HepG2 (cell line): ENCODE measurements around the gene OBSL1. TPM values are rescaled to one million over a fixed set of nuclear protein-coding genes. Genes with fewer than 3 reads are reported as not detected.

ENCODE experiments used
- AGO2 ChIP-seq: fragments of 200-400 bp; formaldehyde crosslinking; optimal IDR thresholded peaks from 2 replicates; pipeline ENCODE3; 2017; ENCODE audit warnings: mild to moderate bottlenecking, low read depth, low read length, moderate library complexity
- DPF2 ChIP-seq: sonication (generic); formaldehyde crosslinking; IDR thresholded peaks from 2 replicates; pipeline ENCODE4 v1.4.0; 2020; ENCODE audit warnings: mild to moderate bottlenecking, low read depth, missing genetic modification reagents, borderline replicate concordance
- EEA1 ChIP-seq: sonication (generic); formaldehyde crosslinking; IDR thresholded peaks from 2 replicates; pipeline ENCODE4 v1.5.1; 2020; ENCODE audit warnings: mild to moderate bottlenecking, missing genetic modification reagents, borderline replicate concordance
- ELF4 ChIP-seq: sonication (generic); formaldehyde crosslinking; IDR thresholded peaks from 2 replicates; pipeline ENCODE4 v1.5.0; 2020; ENCODE audit warnings: missing genetic modification reagents, mild to moderate bottlenecking, moderate library complexity, borderline replicate concordance
- FOXP1 ChIP-seq, 2 experiments: fragments of 450-650 bp in 1 of 2; IDR thresholded peaks; 2 replicates each; pipeline ENCODE4 v1.6.1; 2017 to 2018; ENCODE audit warnings: antibody characterized with exemption in 1 of 2
- MAFF ChIP-seq: IDR thresholded peaks from 2 replicates; pipeline ENCODE4 v1.6.1; 2011; ENCODE audit warnings: low read depth, low read length, improper control_type of control experiment
- NR2F2 ChIP-seq: IDR thresholded peaks from 2 replicates; pipeline ENCODE4 v1.6.1; 2012; ENCODE audit warnings: low read depth, inconsistent platforms, borderline replicate concordance
- PCBP2 ChIP-seq: fragments of 200-400 bp; formaldehyde crosslinking; optimal IDR thresholded peaks from 2 replicates; pipeline ENCODE3; 2018; ENCODE audit warnings: low read length, low read depth; ENCODE audit not compliant: poor library complexity, severe bottlenecking
- PRPF4 ChIP-seq: fragments of 200-400 bp; formaldehyde crosslinking; IDR thresholded peaks from 2 replicates; pipeline ENCODE4 v1.6.1; 2016; ENCODE audit warnings: low read length, low read depth; ENCODE audit not compliant: poor library complexity, severe bottlenecking
- SMC3 ChIP-seq: IDR thresholded peaks from 2 replicates; pipeline ENCODE4 v1.6.1; 2011; ENCODE audit warnings: low read length, improper control_type of control experiment
- SYNCRIP ChIP-seq: fragments of 200-400 bp; formaldehyde crosslinking; IDR thresholded peaks from 2 replicates; pipeline ENCODE4 v1.6.1; 2018; ENCODE audit warnings: mild to moderate bottlenecking, low read depth, low read length; ENCODE audit not compliant: insufficient read depth
- TGIF2 ChIP-seq: IDR thresholded peaks from 2 replicates; pipeline ENCODE4 v1.6.1; 2016; ENCODE audit warnings: control low read depth, missing compliant biosample characterization
- ZBTB46 ChIP-seq: sonication (generic); formaldehyde crosslinking; IDR thresholded peaks from 2 replicates; pipeline ENCODE4 v1.4.0; 2020; ENCODE audit warnings: mild to moderate bottlenecking, missing genetic modification reagents, borderline replicate concordance
- ZFYVE20 ChIP-seq: sonication (generic); formaldehyde crosslinking; IDR thresholded peaks from 2 replicates; pipeline ENCODE4 v1.8.0; 2023; ENCODE audit warnings: low read depth, mild to moderate bottlenecking, moderate library complexity, missing genetic modification reagents, borderline replicate concordance
- ZMAT3 ChIP-seq: sonication (generic); formaldehyde crosslinking; conservative IDR thresholded peaks from 2 replicates; pipeline ENCODE4 v1.7.0; 2021; ENCODE audit warnings: missing genetic modification reagents
- ZNF143 ChIP-seq: sonication (generic); formaldehyde crosslinking; IDR thresholded peaks from 2 replicates; pipeline ENCODE4 v1.4.0; 2020; ENCODE audit warnings: missing genetic modification reagents
- ZNF333 ChIP-seq: sonication (generic); formaldehyde crosslinking; IDR thresholded peaks from 2 replicates; pipeline ENCODE4 v1.4.0; 2020; ENCODE audit warnings: mild to moderate bottlenecking, missing genetic modification reagents, borderline replicate concordance
- ZNF431 ChIP-seq: sonication (generic); formaldehyde crosslinking; IDR thresholded peaks from 2 replicates; pipeline ENCODE4 v1.9.0; 2022; ENCODE audit warnings: missing genetic modification reagents, low read depth, mild to moderate bottlenecking, borderline replicate concordance
- ZNF556 ChIP-seq: sonication (generic); formaldehyde crosslinking; IDR thresholded peaks from 2 replicates; pipeline ENCODE4 v1.4.0; 2020; ENCODE audit warnings: mild to moderate bottlenecking, missing genetic modification reagents, borderline replicate concordance
- ZNF672 ChIP-seq: sonication (generic); formaldehyde crosslinking; IDR thresholded peaks from 2 replicates; pipeline ENCODE4 v1.8.1; 2022; ENCODE audit warnings: missing genetic modification reagents
- ZNF788 ChIP-seq: sonication (generic); formaldehyde crosslinking; IDR thresholded peaks from 2 replicates; pipeline ENCODE4 v1.5.0; 2020; ENCODE audit warnings: mild to moderate bottlenecking, missing genetic modification reagents, borderline replicate concordance
- polyA plus RNA-seq, 8 experiments: library from polyadenylated mRNA; depleted of rRNA in 3 of 8; stranded (reverse) in 7 of 8; unstranded in 1 of 8; fragments of >200 nt; fragmentation: Illumina TruSeq in 4 of 8; extraction: Trizol in 4 of 8; gene quantifications; 2 replicates each; pipeline versions ENCODE4 v1.2.1 to v1.2.3, GENCODE V29; 2011 to 2016; ENCODE audit warnings: low read depth in 4 of 8, missing spikeins in 1 of 8, mixed read lengths in 1 of 8; ENCODE audit not compliant: insufficient read depth in 1 of 8
- total RNA-seq, 5 experiments: library from RNA; depleted of rRNA; stranded (reverse); fragments of >200 nt; fragmentation: Illumina TruSeq; extraction: Trizol; gene quantifications; 2 replicates each; pipeline ENCODE4 v1.2.3, GENCODE V29; 2016; ENCODE audit warnings: low read depth in 1 of 5
- TF ChIP-seq, protein P1 (sequence below): fragments of 450-650 bp; IDR thresholded peaks from 2 replicates; pipeline ENCODE4 v1.6.1; 2017; ENCODE audit warnings: mild to moderate bottlenecking
- TF ChIP-seq, protein P2 (sequence below): sonication (generic); formaldehyde crosslinking; IDR thresholded peaks from 2 replicates; pipeline ENCODE4 v1.5.0; 2020; ENCODE audit warnings: mild to moderate bottlenecking, missing genetic modification reagents

The OBSL1 gene
- total and polyA plus RNA-seq, 2 of the 13 experiments (the other 11 are each of a cell fraction or from before 2014, with no cell fraction given): 86.7 to 218 TPM

GRCh38 chr2:219561179-219562048, 9.9 kb downstream of the OBSL1 start (continued):
- TF ChIP-seq ZNF431 (CRISPR knock-in tag): peak; percentile 63; the same call in 1 of the 2 replicates
- TF ChIP-seq EEA1 (CRISPR knock-in tag): no peak
- TF ChIP-seq ZFYVE20 (CRISPR knock-in tag): 0 out of 2 replicates have a peak, but pooled peaks have one; percentile 46
- no peak for TF ChIP-seq ZNF672 (CRISPR knock-in tag)
- TF ChIP-seq NR2F2: peak; percentile 70; the same call in 1 of the 2 replicates
- no peak for TF ChIP-seq FOXP1 (IDR thresholded peaks at IDR 0.05)
- no peak for TF ChIP-seq FOXP1 (CRISPR knock-in tag; IDR thresholded peaks at IDR 0.05)
- TF ChIP-seq ELF4 (CRISPR knock-in tag): no peak
- TF ChIP-seq MAFF: no peak
- TF ChIP-seq ZNF143 (CRISPR knock-in tag): no peak
- no peak for TF ChIP-seq DPF2 (CRISPR knock-in tag)
- TF ChIP-seq ZNF333 (CRISPR knock-in tag): no peak; the same call in 1 of the 2 replicates
- peak; percentile 97 for TF ChIP-seq AGO2
- no peak for TF ChIP-seq SYNCRIP
- TF ChIP-seq ZNF788 (CRISPR knock-in tag): no peak
- no peak for TF ChIP-seq PRPF4
- no peak for TF ChIP-seq ZNF556
- TF ChIP-seq ZBTB46 (CRISPR knock-in tag): no peak
- TF ChIP-seq, protein P1, sequence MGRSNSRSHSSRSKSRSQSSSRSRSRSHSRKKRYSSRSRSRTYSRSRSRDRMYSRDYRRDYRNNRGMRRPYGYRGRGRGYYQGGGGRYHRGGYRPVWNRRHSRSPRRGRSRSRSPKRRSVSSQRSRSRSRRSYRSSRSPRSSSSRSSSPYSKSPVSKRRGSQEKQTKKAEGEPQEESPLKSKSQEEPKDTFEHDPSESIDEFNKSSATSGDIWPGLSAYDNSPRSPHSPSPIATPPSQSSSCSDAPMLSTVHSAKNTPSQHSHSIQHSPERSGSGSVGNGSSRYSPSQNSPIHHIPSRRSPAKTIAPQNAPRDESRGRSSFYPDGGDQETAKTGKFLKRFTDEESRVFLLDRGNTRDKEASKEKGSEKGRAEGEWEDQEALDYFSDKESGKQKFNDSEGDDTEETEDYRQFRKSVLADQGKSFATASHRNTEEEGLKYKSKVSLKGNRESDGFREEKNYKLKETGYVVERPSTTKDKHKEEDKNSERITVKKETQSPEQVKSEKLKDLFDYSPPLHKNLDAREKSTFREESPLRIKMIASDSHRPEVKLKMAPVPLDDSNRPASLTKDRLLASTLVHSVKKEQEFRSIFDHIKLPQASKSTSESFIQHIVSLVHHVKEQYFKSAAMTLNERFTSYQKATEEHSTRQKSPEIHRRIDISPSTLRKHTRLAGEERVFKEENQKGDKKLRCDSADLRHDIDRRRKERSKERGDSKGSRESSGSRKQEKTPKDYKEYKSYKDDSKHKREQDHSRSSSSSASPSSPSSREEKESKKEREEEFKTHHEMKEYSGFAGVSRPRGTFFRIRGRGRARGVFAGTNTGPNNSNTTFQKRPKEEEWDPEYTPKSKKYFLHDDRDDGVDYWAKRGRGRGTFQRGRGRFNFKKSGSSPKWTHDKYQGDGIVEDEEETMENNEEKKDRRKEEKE: no peak
- TF ChIP-seq, protein P2, sequence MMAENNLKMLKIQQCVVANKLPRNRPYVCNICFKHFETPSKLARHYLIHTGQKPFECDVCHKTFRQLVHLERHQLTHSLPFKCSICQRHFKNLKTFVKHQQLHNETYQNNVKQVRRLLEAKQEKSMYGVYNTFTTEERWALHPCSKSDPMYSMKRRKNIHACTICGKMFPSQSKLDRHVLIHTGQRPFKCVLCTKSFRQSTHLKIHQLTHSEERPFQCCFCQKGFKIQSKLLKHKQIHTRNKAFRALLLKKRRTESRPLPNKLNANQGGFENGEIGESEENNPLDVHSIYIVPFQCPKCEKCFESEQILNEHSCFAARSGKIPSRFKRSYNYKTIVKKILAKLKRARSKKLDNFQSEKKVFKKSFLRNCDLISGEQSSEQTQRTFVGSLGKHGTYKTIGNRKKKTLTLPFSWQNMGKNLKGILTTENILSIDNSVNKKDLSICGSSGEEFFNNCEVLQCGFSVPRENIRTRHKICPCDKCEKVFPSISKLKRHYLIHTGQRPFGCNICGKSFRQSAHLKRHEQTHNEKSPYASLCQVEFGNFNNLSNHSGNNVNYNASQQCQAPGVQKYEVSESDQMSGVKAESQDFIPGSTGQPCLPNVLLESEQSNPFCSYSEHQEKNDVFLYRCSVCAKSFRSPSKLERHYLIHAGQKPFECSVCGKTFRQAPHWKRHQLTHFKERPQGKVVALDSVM (CRISPR knock-in tag): no peak
- no peak for TF ChIP-seq ZMAT3 (CRISPR knock-in tag)
- TF ChIP-seq TGIF2: no peak
- no peak for TF ChIP-seq PCBP2
- TF ChIP-seq SMC3: 0 out of 2 replicates have a peak, but pooled peaks have one; percentile 5
